ENCODE data around the gene SH3RF3. TPM values are rescaled to one million over a fixed set of nuclear protein-coding genes. Genes with fewer than 3 reads are reported as not detected.

SH3RF3 gene
- total and polyA plus RNA-seq, 9 of the 15 experiments (the other 6 are each of a cell fraction or from before 2014, with no cell fraction given) = 0.02 TPM; not detected in 8

DNA sequence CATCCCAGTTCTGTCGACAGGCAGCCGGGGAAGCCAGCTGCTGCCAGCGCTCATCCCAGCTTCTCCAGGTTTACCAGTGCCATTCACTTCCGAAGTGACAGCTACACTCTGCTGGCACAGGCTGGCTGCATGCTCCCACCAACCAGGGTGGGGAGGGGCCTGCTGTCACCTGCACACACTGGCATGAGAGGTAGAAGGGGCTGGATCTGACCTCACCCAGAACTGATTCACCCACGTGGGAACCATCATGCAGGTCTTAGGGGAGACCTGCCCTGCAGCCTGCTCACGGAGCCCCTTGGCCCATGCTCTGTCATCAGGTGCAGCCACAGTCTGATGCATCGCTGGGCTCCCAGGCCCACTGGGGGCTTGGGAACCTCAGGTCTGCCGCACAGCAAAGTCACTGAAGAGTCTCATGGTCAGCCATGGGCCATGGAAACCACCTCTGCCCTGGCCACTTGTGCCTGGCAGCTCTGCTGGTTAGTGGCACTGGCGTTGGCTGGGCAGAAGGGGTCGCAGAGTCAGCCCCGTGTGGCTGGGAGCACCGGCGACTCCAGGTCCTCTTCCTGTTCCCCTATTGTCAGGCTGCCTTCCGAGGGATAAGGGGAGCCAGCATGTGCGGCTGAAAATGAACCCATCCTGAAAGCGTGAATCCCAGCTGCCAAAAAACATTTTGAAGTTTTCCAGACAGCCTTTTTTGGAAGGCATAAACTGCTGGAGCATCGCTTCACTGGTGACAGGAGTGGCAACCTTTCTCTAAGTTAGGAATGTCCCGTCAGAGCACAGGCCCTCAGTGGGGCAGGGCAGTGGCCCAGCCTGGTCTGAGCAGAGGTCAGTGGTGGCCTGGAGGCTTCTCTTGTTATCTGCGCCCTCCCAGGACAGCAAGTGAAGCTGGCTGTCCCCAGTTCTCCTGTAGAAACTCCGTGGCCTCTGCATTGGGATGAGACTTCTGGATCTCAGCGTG, 327.0 kb downstream of the SH3RF3 start:
- no peaks in the 10 kb centered on the region for H3K4me1 ChIP-seq (replicated peaks in 1 of 2; ENCODE audit: control insufficient read depth in 2 of 2, insufficient read depth in 2 of 2, low read length in 2 of 2)
- no peaks in the 10 kb centered on the region for H3K9me1 ChIP-seq (ENCODE audit: control insufficient read depth, insufficient read depth, low read length)
- H3K4me3 ChIP-seq = no peak overlapping the region
- peak overlapping the region in 1 of 2 experiments; percentile 35; a peak in 1 of 4 replicates for H3K9ac ChIP-seq (ENCODE audit: insufficient read depth in 1 of 2, low read depth in 2 of 2, low read length in 2 of 2)
- no peaks in the 10 kb centered on the region for H4K20me1 ChIP-seq (replicated peaks; ENCODE audit: control insufficient read depth, insufficient read depth, low read length)
- WGBS (ENCODE audit: insufficient coverage, low coverage, missing lambda C conversion rate) = 0% methylated on average over 21 of the region's 21 CpGs
- no TSS peak for BruUV-seq (replicated peaks)
- ChIA-PET POLR2A (no interaction called here), CTCF (ENCODE audit: low intra/inter-chr PET ratio) (no interaction called here)
- peaks cover 6 to 39% of the 10 kb centered on the region in 2 experiments; a peak in 3 of 5 replicates for H3K27me3 ChIP-seq (ENCODE audit: control insufficient read depth in 2 of 2, insufficient read depth in 2 of 2, low read length in 2 of 2)
- no peaks in the 10 kb centered on the region for H3K79me2 ChIP-seq (ENCODE audit: control insufficient read depth, insufficient read depth, low read length)
- TF ChIP-seq SAP30 (IDR thresholded peaks at IDR 0.05; ENCODE audit: borderline replicate concordance, insufficient read depth, low read depth, low read length, poor library complexity, severe bottlenecking) (no peak), RFX7 (CRISPR knock-in tag; IDR thresholded peaks at IDR 0.05) (no peak), THRAP3 (IDR thresholded peaks at IDR 0.05; ENCODE audit: borderline replicate concordance) (no peak), SMARCA4 (IDR thresholded peaks at IDR 0.05) (no peak), TAF1 (IDR thresholded peaks at IDR 0.05; ENCODE audit: control insufficient read depth, extremely low read depth, insufficient read depth, low read length, severe bottlenecking) (no peak), SRSF1 (IDR thresholded peaks at IDR 0.05; ENCODE audit: low read depth, low read length) (no peak), NBN (IDR thresholded peaks at IDR 0.05; ENCODE audit: low read depth) (no peak)
- FAIRE-seq (no peak), ATAC-seq (no peak), DNase-seq (ENCODE audit: extremely low read depth in 1 of 4, low spot score in 3 of 4) (no peak)
- H3K9me3 ChIP-seq (replicated peaks; ENCODE audit: control insufficient read depth, insufficient read depth, low read depth, low read length) = no peaks in the 10 kb centered on the region
- H3K36me3 ChIP-seq (ENCODE audit: control insufficient read depth, insufficient read depth, low read length) = no peaks in the 10 kb centered on the region
- H3K27ac ChIP-seq (ENCODE audit: extremely low read depth, low read depth, low read length) = no peak overlapping the region
- in situ Hi-C loops (cut with MboI) = no loop called here
- H2AFZ ChIP-seq (ENCODE audit: low read depth, low read length) = no peak overlapping the region
- intact Hi-C loops (cut with micrococcal nuclease) = no loop called here
- H3K4me2 ChIP-seq (ENCODE audit: insufficient read depth, low read length) = no peak overlapping the region
